Esophagus squamous epithelium (tissue), 5 donors: ENCODE data around the gene LRRC15. TPM values are rescaled to one million over a fixed set of nuclear protein-coding genes. Genes with fewer than 3 reads are reported as not detected.

ENCODE experiments used
- DNase-seq: peaks from one replicate; lab custom pipeline; 2025; lab: John Stamatoyannopoulos, UW
- H3K27ac ChIP-seq, 4 donors: fragments of 200-600 bp; sonication (generic); one replicate each; pipeline ENCODE4 v1.5.1; 2016 to 2019; ENCODE audit warnings: mild to moderate bottlenecking in 1 of 4
- H3K27me3 ChIP-seq, 4 donors: fragments of 200-600 bp; sonication (generic); 1 replicate in 3 of 4; 2 replicates in 1 of 4; pipeline versions ENCODE4 v1.5.1 to v1.6.0; 2017 to 2021; ENCODE audit warnings: antibody characterized with exemption in 1 of 4
- H3K36me3 ChIP-seq, 3 donors: fragments of 200-600 bp; sonication (generic); one replicate each; pipeline ENCODE4 v1.5.1; 2016 to 2019
- H3K4me1 ChIP-seq, 3 donors: fragments of 200-600 bp; sonication (generic); one replicate each; pipeline ENCODE4 v1.5.1; 2017 to 2019
- H3K4me3 ChIP-seq, 4 donors: fragments of 200-600 bp; sonication (generic); 1 replicate in 3 of 4; 2 replicates in 1 of 4; pipeline ENCODE4 v1.5.1; 2016 to 2019; ENCODE audit warnings: mild to moderate bottlenecking in 2 of 4, moderate library complexity in 1 of 4
- H3K9me3 ChIP-seq, 3 donors: fragments of 200-600 bp; sonication (generic); one replicate each; pipeline ENCODE4 v1.5.1; 2016 to 2019
- POLR2A ChIP-seq, 4 donors: fragments of 450-650 bp; IDR thresholded peaks; one replicate each; pipeline ENCODE4 v1.6.1; 2017; ENCODE audit warnings: antibody characterized with exemption in 4 of 4, mild to moderate bottlenecking in 4 of 4, moderate library complexity in 3 of 4
- WGBS, 2 donors: methylation state at CpG; one replicate each; pipeline ENCODE4 v1.1.5; 2018; 5-methylcytosine and 5-hydroxymethylcytosine counted together
- intact Hi-C: fragments of 100-400 bp; cut with DNase I; formaldehyde crosslinking; loops from one replicate; pipeline ENCODE4 v1.15.0; 2022
- total RNA-seq, 4 donors: library from RNA; depleted of rRNA; stranded (reverse); fragments of >200 nt; gene quantifications; one replicate each; pipeline ENCODE4 v1.1.0, GENCODE V29; 2016
- TF ChIP-seq, protein P1 (sequence below), 6 experiments: fragments of 450-650 bp in 4 of 6; fragments of 200-600 bp in 2 of 6; sonication (generic) in 2 of 6; IDR thresholded peaks; one replicate each; pipeline ENCODE4 v1.5.1; 2016 to 2019; ENCODE audit warnings: antibody characterized with exemption in 6 of 6, mild to moderate bottlenecking in 4 of 6, moderate library complexity in 4 of 6
- donor health status: DM: yes; HTN: yes; CAD: no.

Gene LRRC15
- total RNA-seq, 4 donors from 2014 or later = 0.38 TPM; not detected in 3

DNA sequence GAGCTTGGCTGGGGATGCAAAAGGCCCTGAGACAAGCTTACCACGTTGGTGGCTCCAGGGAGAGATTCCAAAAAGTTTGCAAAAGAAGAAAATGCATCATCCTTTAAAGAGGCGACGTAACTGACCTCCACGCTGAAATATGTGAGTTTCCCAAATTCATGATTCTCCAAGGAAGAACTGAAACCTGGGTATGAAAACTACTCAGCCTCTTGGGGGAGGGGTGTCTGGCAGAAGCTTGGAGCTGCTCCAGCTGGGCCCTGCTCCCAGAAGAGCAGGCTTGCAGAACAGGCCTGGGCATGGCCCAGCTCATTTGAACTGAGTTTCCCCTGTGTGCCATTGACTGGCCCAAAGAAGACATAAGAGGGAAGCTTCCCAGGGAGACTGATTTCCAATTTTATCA lies 39.0 kb downstream of the LRRC15 start:
- Histone ChIP-seq H3K4me1 (peaks cover 13 to 67% (median 26%) of the 10 kb centered on the region in 3 donors), H3K9me3 (no peaks in the 10 kb centered on the region), H3K4me3 (no peak overlapping the region), H3K36me3 (no peaks in the 10 kb centered on the region), H3K27ac (peak overlapping the region; percentile 52 to 83 (median 70)), H3K27me3 (peaks cover 0 to 36% (median 0%) of the 10 kb centered on the region in 4 donors)
- WGBS, 2 donors = 19 to 35% methylated on average over 4 of the region's 4 CpGs
- no peak for DNase-seq
- intact Hi-C loops = loop anchor here (5.0 kb wide), 2 partner anchors 77 to 252 kb away; no protein-coding TSS in a partner anchor
- TF ChIP-seq, protein P1, sequence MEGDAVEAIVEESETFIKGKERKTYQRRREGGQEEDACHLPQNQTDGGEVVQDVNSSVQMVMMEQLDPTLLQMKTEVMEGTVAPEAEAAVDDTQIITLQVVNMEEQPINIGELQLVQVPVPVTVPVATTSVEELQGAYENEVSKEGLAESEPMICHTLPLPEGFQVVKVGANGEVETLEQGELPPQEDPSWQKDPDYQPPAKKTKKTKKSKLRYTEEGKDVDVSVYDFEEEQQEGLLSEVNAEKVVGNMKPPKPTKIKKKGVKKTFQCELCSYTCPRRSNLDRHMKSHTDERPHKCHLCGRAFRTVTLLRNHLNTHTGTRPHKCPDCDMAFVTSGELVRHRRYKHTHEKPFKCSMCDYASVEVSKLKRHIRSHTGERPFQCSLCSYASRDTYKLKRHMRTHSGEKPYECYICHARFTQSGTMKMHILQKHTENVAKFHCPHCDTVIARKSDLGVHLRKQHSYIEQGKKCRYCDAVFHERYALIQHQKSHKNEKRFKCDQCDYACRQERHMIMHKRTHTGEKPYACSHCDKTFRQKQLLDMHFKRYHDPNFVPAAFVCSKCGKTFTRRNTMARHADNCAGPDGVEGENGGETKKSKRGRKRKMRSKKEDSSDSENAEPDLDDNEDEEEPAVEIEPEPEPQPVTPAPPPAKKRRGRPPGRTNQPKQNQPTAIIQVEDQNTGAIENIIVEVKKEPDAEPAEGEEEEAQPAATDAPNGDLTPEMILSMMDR (IDR thresholded peaks at IDR 0.05) = no peak
- TF ChIP-seq POLR2A (IDR thresholded peaks at IDR 0.05) = no peak

DNA sequence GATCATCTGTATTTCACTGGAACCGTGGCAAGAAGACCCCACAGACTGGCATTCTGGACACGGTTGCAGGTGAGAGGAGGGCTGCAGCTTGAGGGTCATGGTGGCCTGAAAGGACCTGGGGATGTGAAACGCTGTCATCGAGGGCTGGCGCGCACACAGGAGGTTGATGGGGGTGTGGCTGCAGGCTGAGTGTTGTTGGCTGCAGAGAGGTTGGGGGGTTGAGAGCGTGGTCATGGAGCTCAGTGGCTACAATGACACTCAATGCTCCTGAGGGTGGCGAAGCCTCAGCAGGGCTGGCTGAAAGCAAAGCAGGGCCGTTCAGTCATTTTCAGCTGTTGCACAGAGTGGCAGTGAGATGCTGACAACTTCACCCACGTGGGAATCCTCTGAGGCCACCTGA lies 39.4 kb downstream of the LRRC15 start:
- peak overlapping the region in 3 of 4 donors; percentile 62 to 83 (median 79) for H3K27ac ChIP-seq
- H3K36me3 ChIP-seq = no peaks in the 10 kb centered on the region
- WGBS, 2 donors = 72 to 78% methylated on average over 10 of the region's 10 CpGs
- peaks cover 0 to 38% (median 0%) of the 10 kb centered on the region in 4 donors for H3K27me3 ChIP-seq
- TF ChIP-seq, protein P1 (IDR thresholded peaks at IDR 0.05) = no peak
- no peak for TF ChIP-seq POLR2A (IDR thresholded peaks at IDR 0.05)
- H3K4me3 ChIP-seq = no peak overlapping the region
- intact Hi-C loops = loop anchor here (5.0 kb wide), 2 partner anchors 77 to 252 kb away; no protein-coding TSS in a partner anchor
- H3K4me1 ChIP-seq = peaks cover 13 to 67% (median 26%) of the 10 kb centered on the region in 3 donors
- no peak for DNase-seq
- no peaks in the 10 kb centered on the region for H3K9me3 ChIP-seq

DNA sequence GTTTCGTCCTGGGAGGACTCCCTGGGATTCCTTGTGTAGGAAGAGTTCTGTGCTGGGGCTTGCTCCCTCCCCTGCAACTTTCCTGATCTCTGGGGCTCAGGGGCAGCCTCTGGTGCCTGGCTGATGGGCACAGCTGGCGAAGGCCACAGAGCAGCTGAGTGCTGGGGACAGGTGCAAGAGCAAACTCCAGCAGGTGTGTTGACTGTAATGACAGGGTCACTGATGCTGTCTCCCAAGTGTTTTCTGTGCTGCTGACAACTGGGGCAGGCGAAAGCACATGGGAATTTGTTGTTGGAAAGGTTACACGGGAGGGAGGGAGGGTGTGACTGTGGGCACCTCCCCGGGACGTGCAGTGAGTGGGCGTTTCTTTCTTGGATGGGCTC lies 40.0 kb downstream of the LRRC15 start:
- TF ChIP-seq POLR2A (IDR thresholded peaks at IDR 0.05) = no peak
- TF ChIP-seq, protein P1 (IDR thresholded peaks at IDR 0.05) = no peak
- H3K4me1 ChIP-seq = peaks cover 13 to 67% (median 26%) of the 10 kb centered on the region in 3 donors
- 29 to 44% methylated on average over 2 to 5 of the region's 7 CpGs for WGBS, 2 donors
- H3K27ac ChIP-seq = peak overlapping the region in 2 of 4 donors; percentile 79 to 83
- H3K9me3 ChIP-seq = no peaks in the 10 kb centered on the region
- peaks cover 0 to 37% (median 0%) of the 10 kb centered on the region in 4 donors for H3K27me3 ChIP-seq
- DNase-seq = no peak
- intact Hi-C loops = no loop called here
- no peaks in the 10 kb centered on the region for H3K36me3 ChIP-seq
- no peak overlapping the region for H3K4me3 ChIP-seq

DNA sequence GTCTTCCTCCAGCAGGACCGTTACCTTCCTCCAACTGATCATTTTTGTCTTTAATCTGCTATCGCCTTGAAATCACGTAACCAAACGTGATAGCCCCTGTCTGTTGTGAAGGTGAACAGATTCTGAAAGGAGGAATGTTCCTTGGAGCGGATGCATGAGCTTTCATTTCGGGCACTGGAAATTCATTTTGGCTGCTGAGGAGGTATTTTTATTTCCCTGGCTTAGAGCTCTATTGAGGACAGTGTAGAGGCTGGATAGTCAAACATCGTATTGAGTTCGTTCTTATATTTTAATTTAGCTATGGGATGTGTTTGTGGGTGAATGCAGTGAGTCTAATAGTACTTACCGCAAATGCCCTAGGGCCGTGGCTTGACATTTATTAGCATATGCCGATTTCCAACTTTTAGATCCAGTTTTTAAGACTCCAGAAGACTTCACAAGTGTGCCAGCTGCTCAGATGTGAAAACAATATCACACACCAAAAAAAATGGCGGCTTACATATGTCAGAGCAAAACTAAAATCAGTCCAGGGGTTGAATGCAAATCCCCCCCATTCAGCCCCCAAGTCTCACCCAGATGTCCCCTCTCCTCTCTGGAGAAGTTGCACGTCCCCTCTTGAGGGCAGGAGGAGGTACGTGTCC lies 40.5 kb downstream of the LRRC15 start:
- no peaks in the 10 kb centered on the region for H3K36me3 ChIP-seq
- H3K27ac ChIP-seq = peak overlapping the region in 2 of 4 donors; percentile 79 to 83
- H3K27me3 ChIP-seq = peaks cover 0 to 32% (median 0%) of the 10 kb centered on the region in 4 donors
- no peak for DNase-seq
- H3K9me3 ChIP-seq = no peaks in the 10 kb centered on the region
- WGBS, 2 donors = 80 to 86% methylated on average over 12 to 14 of the region's 14 CpGs
- TF ChIP-seq POLR2A (IDR thresholded peaks at IDR 0.05) = no peak
- TF ChIP-seq, protein P1 (IDR thresholded peaks at IDR 0.05) = no peak
- H3K4me1 ChIP-seq = peaks cover 15 to 71% (median 26%) of the 10 kb centered on the region in 3 donors
- intact Hi-C loops = no loop called here
- H3K4me3 ChIP-seq = no peak overlapping the region

DNA sequence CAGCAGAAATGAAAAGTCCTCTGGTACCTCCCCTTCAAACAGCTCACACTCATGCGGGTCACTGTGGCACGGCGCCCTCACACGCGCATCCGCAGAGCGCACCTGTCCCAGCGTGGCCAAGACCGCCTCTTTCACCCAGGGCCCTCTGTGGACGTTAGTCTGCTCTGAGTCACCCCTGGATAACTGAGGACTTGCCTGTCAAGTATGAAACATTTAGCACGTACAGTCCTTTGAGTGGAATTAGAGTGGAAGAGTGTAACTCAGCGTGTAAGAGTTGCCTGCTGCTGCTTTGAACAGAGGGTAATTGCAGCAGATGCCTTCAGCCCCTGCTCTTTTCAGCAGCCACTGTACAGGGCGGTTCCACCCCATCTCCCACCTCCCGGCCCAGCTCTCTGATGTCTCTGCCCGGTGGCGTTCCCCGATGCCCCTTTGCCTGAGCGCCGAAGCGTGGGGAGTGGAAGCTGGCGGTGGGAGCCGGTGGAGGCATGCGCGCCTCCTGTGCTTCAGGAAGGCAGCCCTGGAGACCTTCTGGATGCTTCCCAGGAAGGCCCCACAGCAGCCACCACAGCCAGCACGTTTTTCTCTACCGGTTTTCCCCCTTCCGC lies 41.4 kb downstream of the LRRC15 start:
- 58 to 81% methylated on average over 3 to 13 of the region's 27 CpGs for WGBS, 2 donors
- DNase-seq = no peak
- intact Hi-C loops = no loop called here
- Histone ChIP-seq H3K27me3 (peaks cover 0 to 23% (median 0%) of the 10 kb centered on the region in 4 donors), H3K27ac (peak overlapping the region; percentile 49 to 82 (median 74)), H3K4me3 (no peak overlapping the region), H3K9me3 (no peaks in the 10 kb centered on the region), H3K4me1 (peaks cover 21 to 71% (median 26%) of the 10 kb centered on the region in 3 donors), H3K36me3 (no peaks in the 10 kb centered on the region)
- TF ChIP-seq, protein P1 (IDR thresholded peaks at IDR 0.05) = no peak
- TF ChIP-seq POLR2A (IDR thresholded peaks at IDR 0.05) = no peak
